T-helper 2 cell (primary cell): ENCODE data around the gene INAFM2.

ENCODE experiments used
- DNase-seq, 5 experiments: peaks; one replicate each; pipeline versions ENCODE4 v3.0.0 to v3.0.0-alpha.2; 2012 to 2022

INAFM2 gene

DNA sequence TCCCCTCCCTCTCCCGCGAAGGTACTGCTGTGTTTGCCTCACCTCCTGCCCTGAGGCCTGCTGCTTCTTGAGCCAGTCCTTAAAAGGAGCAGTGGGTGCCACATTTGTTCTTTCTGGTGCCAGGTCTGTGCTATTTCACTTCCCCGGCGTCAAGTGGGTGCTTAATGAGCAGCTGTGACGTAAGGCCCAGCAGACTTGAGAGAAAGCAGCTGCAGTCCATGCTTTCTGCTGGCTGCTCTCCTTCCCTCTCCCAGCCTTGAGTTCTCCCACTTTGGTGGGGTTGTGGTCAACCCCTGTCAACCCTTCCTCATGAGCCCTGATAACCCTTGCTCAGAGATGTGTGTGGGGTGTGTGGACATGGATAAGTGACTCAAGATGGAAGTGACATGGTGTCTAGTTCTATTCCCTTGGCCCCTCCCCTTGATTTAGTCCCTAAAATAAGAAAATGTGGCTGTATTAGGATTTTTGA is 6.9 kb downstream of the INAFM2 start:
- DNase-seq: no peak

DNA sequence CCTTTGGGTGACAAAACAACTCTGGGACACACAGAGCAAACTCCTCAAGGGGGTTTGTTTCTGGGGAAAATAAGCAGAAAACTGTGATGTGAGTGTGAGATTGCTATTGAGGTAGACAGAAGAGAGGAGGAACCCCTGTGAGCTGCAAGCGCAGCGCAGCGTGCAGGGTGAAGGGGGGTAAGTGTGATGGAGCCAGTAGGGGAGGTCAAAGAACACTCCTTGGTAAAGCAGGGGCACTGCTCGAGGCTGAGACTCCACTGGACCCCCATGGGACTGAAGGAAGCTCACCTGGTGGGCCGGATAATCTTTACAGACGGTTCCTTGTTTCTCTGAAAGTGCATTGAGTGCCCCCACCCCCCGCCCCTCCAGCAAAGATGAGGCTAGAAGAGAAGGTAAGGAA is 7.5 kb downstream of the INAFM2 start:
- DNase-seq: no peak

DNA sequence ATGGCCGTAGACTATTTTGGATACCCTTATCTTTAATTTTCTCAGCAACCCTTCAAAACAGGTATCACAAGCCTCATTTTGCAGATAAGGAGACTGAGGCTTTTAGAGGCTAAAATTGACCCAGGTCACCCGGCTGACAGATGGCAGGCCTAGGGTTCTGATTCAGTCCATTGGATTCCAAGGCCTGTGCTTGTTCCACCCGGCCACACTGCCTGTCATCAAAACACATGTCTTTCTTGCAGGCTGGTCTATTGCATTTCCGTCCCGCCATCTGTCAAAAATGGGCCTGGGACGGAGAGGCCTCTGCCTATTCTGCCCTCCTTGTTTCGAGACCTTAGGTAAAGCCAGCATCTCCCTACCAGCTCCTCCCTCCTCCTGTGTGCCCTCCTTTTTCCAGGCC is 8.1 kb downstream of the INAFM2 start:
- DNase-seq: no peak

- DNase-seq: no peak
Observed at GRCh38 chr15:40332113-40332781, 8.8 kb downstream of the INAFM2 start.

DNA sequence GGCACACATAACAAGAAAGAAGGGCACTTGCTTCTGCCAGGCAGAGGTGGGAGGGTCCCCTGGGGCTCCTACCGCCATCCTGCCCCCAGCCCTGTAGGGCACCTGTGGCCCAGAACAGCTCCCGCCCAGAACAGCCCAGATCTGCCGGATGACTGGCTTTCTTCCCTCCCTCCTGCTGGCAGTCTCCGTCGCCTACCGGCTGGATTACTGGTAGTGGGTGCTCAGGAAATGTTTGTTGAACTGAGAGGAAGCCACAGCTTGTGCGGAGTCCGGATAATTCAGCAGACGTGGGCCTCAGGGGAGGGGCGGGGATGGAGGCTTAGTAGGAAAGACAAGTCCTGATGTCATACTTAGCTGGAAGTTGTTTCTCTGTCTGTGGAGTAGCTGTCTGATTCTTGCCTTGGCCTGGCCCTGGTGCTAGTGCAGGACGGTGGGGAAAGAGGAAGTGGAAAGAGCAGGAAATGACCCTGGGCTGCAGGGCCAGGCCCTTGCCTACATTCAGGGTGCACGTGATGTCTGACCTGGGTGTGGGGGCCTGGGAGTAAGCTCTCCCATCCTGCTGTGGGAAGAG is 10.5 kb downstream of the INAFM2 start:
- peak in 1 of 5 experiments; percentile 22 for DNase-seq

GRCh38 chr15:40334541-40334940 is 11.0 kb downstream of the INAFM2 start:
- no peak for DNase-seq

DNA sequence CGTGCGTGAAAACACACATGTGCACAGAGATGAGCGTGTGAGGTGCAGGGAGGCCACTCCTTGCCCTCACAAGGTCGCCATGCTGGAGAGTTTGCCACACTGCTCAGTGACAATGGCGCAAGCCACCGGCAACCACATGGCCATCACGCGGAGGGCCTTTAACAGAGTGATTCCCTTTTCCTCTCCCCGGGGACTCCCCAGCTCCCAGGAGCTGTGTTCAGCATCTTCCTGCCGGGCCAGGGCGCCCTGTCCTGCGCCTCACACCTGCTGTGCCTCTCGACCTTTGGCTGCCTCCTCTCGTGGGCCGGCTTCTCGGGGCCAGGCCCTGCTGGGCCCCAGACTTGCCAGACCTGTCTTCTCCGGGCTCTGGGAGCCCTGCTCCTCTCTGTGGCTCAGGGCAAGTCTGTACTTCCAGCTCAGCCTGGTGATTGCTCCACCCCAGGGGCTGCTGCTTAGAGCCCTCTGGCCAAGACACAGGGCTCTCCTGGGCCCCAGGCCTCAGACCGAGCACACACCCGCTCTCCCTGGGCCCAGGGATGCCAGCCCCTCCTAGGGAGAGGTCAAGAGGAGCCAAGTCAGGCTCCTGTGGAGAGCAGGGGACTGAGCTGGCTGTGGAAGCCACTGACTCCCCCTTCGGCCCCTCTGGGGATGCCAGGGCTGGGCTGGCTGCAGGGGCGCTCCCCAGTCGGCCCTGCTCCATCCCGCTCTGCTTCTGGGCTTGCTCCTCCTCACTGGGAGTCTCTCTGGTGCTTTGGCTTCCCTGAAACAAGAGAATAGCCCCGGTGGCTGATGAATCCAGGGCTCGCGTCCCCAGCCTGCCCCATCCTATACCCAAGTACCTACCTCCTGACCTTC is 11.7 kb downstream of the INAFM2 start:
- DNase-seq: no peak

DNA sequence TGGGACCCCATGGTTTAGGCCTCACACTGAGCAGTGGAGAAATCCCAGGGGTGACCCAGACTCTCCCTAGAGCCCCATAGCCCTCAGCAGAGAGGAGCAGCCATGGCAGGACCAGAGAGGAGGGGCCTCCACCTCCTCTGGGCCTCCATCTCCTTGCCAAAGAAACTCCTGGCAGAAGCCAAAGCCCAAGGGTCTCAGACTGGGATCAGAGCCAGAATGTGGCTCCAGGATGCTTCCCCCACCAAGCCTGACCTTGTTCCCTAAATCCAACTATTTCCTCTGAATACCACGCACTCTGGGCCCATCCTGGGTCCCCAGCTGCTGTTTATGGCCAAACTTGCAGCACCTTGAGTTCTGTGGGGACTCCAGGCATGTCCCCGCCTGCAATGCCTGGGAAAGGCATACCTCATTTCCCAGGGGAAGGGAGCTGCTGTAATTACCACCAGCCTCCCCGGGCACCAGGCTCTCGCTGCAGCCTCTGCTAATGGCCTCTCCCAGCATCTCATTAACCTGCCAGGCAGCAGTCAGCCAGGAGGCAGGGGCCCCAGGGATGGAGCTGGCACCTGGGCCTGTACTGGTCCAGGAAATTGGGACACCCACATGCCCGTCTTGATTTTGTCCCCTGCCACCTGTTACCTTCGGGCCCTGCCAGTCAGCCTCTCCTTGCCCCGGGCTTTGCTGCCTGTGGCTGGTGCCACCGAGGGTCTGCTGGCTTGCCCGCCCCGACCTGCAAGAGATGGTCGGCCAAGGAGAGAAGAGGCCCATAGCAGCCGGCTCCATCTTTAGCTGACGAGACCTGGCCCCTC is 12.6 kb downstream of the INAFM2 start:
- no peak for DNase-seq

- no peak for DNase-seq
Observed at GRCh38 chr15:40336744-40337122, 13.2 kb downstream of the INAFM2 start.

DNA sequence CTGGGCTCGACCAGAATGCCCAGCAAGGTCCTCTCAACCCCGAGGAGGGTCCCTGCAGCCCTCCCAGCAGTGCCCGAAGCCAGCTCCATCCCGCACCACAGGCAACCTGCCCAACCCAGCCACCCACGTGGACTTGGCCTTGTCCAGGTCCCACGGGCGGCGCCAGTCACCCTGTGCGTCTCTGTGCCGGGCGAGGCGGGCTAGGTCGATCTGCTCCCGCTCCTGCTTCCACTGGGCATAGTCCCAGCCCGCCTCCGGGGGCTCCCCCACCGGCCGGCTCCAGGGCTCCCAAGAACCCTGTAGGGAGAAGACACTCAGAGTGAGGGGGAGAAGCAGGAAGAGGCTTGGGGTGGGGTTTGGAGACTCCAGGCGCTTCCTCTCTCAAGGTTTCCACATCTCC is 14.1 kb downstream of the INAFM2 start:
- DNase-seq: no peak

DNA sequence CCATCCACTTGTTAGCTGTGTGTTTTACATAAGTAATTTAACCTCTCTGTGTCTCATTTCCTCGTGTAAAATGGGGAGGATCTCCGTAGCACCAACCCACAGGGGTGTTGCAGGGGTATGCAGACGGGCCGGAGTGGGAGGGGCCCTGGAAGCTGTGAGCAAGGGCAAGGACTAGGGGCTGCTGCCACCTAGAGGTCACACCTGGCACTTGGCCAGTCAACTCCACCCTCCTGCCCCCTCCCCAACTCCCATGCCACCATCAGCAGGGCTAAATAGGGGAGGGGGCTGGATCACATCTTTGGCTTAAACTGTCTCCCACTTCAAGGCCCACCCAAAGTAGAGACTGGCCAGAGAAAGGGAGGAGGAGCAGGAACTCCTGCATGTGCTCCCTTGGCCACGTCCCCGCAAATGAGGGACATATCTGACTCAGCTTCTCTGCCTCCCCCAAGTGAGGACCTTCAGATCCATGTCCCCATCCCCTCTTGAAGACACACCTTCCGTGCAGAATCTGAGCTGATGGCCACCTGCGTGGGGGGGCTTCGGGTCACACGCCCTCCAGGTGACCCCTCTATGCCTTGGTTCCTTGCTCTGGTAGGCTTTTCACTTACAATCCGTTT is 14.7 kb downstream of the INAFM2 start:
- DNase-seq: peak; percentile 41 to 82 (median 70)

DNA sequence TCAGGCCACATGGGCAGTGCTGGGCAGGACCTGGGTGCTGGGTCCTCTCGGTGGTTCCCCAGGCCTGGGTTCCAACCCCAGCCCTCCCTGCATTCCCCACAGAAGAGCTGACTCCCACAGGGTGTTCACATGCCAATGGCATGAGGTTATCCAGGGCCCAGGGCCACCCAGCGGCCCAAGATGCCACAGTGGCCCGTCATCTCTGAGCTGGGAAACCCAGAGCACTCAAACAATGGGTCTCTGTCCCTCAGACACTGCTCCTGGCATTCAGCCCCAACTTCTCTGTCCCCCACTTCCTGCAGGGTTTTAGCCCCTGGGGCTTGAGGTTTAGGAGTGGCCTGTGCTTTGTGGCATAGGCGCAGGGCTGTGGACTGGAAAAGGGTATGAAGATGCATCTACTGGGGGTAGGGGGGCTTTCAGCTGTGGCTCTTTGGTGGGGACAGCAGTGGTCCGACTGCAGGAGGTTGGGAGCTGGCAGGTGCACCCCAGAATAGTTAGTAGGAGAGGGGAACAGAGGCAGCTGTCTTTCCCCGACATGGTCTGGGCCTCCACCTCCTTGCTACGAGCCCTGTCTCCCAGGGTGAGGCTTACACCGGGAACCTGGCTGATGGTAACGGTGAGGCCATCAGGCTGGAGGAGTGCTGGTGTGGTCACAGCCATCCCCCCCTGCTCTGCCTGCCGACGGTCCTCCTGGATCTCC is 15.6 kb downstream of the INAFM2 start:
- no peak for DNase-seq

DNA sequence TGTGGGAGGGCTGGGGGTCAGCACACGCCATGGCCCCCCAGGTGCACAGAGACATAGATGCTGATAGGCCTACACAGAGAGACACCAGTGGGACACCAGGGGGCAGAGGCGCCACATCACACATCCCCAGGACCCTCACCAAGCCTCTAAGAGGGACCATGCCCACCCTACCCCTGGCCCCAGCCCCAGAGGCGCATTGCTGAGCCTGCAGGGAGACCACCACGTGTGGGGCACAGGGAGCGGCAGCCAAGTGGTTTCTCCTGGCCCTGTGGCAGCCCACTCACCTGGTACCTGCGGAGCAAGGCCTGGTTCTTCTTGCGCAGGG is 16.1 kb downstream of the INAFM2 start:
- no peak for DNase-seq

DNA sequence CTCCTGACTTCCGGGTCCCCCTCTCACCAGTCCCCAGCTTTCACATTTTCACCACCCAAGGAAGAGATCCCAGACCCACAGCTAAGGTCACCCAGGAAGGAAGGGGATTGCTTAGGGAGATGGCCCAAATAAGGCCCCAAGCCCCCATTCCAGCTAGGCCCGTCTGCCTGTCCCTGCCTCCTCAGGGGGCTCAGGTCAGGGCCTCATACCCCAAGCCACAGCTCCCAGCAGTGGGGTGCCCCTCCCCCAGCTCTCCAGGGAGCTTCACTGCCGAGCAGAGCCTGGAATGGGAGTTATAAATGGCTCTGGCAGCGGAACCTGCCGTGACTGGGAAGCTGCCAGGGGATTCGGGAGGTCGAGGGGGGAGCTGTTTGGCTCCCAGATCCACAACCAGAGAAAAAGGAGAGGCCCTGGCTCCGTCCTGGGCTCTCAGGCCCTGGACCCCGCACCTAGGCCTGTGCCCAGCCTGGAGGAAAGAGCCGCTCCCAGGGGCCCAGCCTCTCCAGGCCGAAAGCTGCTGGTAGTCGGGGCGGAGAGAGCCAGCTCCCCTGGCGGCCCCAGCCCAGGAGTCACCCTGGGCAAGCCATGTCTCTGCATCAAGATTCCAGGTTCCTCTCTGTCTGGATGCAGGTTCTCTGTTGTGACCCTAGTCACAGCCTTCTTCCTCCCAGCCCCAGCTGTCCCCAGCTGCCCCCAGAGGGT is 16.7 kb downstream of the INAFM2 start:
- DNase-seq: no peak

GRCh38 chr15:40340740-40341400 is 17.4 kb downstream of the INAFM2 start, which contains the start of gene CCDC9B:
Gene CCDC9B, minus strand, starts transcription at chr15:40340939. Its CDS starts 120 bp downstream, at chr15:40340819.
- DNase-seq: no peak

DNA sequence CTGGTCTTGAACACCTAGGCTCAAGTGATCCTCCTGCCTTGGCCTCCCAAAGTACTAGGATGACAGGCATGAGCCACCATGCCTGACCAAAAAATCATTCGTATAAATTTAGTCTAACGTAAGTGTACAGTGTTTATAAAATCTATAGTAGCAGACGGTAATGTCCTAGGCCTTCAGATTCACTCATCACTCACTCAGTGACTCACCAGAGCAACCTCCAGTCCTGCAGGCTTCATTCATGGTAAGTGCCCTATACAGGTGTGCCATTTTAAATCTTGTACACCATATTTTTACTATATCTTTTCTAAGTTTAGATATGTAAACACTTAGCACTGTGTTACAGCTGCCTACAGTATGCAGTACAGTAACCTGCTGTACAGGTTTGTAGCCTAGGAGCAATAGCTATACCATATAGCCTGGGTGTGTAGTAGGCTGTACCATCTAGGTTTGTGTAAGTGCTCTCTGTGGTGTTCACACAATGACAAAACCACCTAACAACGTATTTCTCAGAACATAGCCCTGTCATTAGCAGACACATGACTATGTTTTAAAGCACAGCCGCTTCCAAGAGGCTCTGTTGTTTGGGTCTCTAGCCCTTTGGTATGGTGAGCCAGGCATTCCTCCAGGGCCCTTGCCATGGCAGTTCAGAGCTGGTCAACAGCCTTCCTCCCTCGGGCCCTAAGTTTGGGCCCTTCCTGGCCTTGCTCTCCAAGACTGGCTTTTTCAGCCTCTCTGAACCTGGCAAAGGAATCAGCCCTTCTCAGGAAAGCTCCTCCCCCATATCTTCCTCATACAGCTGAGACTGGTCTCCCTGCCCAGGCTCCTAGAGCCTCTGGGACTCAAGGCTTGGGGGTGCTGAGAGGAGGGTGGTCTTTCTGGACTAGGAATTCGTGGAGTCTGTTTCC is 19.2 kb downstream of the INAFM2 start:
- DNase-seq: no peak

- DNase-seq: no peak
Observed at GRCh38 chr15:40343512-40343911, 20.0 kb downstream of the INAFM2 start.

- DNase-seq: no peak
Observed at GRCh38 chr15:40344217-40344616, 20.7 kb downstream of the INAFM2 start.

DNA sequence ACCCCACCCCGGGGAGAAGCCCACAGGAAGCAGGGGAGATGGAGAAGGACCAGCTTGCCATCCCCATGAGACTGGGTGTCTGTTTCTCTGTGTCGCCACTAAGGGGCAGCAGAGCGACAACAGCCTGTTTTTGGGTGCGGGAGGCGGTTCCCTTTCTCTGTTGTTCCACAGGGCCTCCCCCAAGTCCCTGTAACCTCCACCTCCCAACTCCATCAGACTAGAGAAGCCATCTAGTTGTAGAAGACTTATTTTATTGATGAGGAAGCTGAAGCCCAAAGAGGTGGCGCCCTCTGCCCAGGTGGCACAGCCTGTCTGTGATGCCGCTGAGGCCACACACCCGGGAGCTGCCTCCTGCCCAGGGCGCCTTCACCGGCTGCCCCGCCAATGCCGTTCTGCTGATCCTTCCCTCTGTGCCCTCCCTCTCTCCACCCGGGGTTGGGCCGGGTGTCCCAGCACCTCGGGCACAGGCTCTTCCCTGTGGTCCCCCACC is 21.2 kb downstream of the INAFM2 start:
- peak in 4 of 5 experiments; percentile 48 to 74 (median 55) for DNase-seq
